ENCODE data around the gene GRIK3.

The GRIK3 gene

DNA sequence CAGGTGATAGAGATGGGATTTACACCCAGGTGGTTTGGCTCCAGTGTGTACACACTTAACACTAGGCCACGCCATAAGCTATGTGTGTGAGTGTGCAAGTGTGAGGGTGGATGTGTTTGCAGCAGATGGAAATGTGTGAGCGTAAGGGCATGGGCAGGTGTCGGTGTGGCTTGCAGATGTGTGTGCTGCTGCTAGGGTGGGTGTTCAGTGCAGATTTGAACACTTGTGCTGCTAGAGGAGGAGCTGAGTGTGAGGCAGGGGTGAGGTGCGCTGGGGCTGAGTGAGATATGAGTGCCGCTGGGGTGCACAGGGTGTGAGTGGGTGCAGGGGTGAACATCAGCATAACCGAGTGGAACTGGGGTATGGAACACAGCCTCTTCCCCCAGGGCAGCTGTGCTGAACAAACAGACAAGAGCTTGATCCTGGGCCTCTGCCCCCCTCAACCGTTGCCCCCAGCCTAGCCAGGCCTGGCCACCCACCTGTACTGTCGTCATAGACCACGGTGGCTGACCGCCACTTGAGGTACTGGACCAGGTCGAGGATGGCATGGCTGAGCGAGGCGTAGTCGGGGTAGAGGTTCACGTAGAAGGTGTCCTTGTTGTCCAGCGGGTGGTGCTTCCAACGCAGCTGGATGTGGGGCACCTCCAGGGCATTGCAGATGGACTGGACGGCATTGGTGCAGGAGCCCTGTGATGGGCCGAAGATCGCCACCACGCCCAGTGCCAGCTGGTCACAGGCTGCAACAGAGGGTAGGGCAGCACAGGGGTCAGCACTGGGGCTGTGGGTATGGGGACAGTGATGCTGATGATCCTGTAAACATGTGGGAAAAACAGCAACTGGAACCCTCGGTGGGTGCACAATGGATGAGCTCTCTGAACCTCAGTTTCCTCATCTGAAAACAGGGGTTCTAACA, 153.9 kb downstream of the GRIK3 start:
- Histone ChIP-seq H3K4me3 (ENCODE audit: low read length) (no peak overlapping the region), H3K18ac (ENCODE audit: low read length) (no peak overlapping the region), H2BK5ac (ENCODE audit: low read length) (no peak overlapping the region), H3K79me1 (ENCODE audit: low read length) (no peaks in the 10 kb centered on the region), H2BK15ac (replicated peaks; ENCODE audit: low read depth) (no peak overlapping the region), H3K27me3 (ENCODE audit: insufficient read depth, low read length, poor library complexity) (no peaks in the 10 kb centered on the region), H3K56ac (ENCODE audit: low read length) (no peak overlapping the region), H2BK120ac (ENCODE audit: low read depth, low read length) (no peak overlapping the region), H3K27ac (ENCODE audit: low read depth, low read length) (no peak overlapping the region), H3K4me2 (ENCODE audit: low read length) (no peak overlapping the region), H2AK5ac (ENCODE audit: low read length) (no peak overlapping the region), H3K4ac (ENCODE audit: low read depth, low read length) (no peak overlapping the region), H3K36me3 (ENCODE audit: control insufficient read depth, insufficient read depth, low read length) (no peaks in the 10 kb centered on the region), H4K5ac (ENCODE audit: low read length) (no peak overlapping the region), H3K4me1 (ENCODE audit: control insufficient read depth, low read depth, low read length) (no peaks in the 10 kb centered on the region), H3K79me2 (ENCODE audit: control insufficient read depth, insufficient read depth, low read length) (no peaks in the 10 kb centered on the region), H4K8ac (ENCODE audit: low read depth, low read length) (no peak overlapping the region), H3K9ac (ENCODE audit: low read length) (no peak overlapping the region), H3K23ac (ENCODE audit: low read length) (no peak overlapping the region)
- DNase-seq = no peak
- no CpG with 5 or more reads among the region's 22 CpGs for WGBS (ENCODE audit: extremely low coverage, insufficient coverage, low lambda C conversion rate)

DNA sequence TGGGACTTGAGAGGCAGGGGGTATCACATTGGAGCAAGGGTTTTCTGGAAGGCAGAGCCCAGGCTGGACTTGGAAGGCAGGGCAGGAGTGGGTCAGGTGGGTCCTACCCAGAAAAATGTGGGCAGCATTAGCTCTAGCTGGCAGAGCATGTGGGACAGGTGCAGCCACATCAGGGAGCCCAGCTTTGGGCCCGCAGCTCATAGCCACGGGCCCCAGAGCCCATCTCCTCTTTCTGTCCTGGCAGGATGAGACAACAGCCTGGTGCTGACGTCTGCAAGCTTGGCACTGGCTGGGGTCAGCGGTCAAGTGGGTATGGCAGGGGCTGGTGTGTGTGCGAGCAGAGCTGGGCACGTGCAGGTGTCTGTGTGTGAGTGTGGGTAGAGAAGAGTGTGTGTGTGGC, 154.7 kb downstream of the GRIK3 start:
- no peaks in the 10 kb centered on the region for H3K27me3 ChIP-seq (ENCODE audit: insufficient read depth, low read length, poor library complexity)
- no peak overlapping the region for H2BK5ac ChIP-seq (ENCODE audit: low read length)
- H4K5ac ChIP-seq (ENCODE audit: low read length) = no peak overlapping the region
- no peaks in the 10 kb centered on the region for H3K4me1 ChIP-seq (ENCODE audit: control insufficient read depth, low read depth, low read length)
- H3K56ac ChIP-seq (ENCODE audit: low read length) = no peak overlapping the region
- H3K4me2 ChIP-seq (ENCODE audit: low read length) = no peak overlapping the region
- H3K79me2 ChIP-seq (ENCODE audit: control insufficient read depth, insufficient read depth, low read length) = no peaks in the 10 kb centered on the region
- no peak overlapping the region for H3K9ac ChIP-seq (ENCODE audit: low read length)
- no peaks in the 10 kb centered on the region for H3K79me1 ChIP-seq (ENCODE audit: low read length)
- H3K23ac ChIP-seq (ENCODE audit: low read length) = no peak overlapping the region
- no peak overlapping the region for H4K8ac ChIP-seq (ENCODE audit: low read depth, low read length)
- no peak overlapping the region for H3K18ac ChIP-seq (ENCODE audit: low read length)
- no CpG with 5 or more reads among the region's 6 CpGs for WGBS (ENCODE audit: extremely low coverage, insufficient coverage, low lambda C conversion rate)
- no peak overlapping the region for H3K4me3 ChIP-seq (ENCODE audit: low read length)
- H3K4ac ChIP-seq (ENCODE audit: low read depth, low read length) = no peak overlapping the region
- H3K36me3 ChIP-seq (ENCODE audit: control insufficient read depth, insufficient read depth, low read length) = no peaks in the 10 kb centered on the region
- H2AK5ac ChIP-seq (ENCODE audit: low read length) = no peak overlapping the region
- H2BK120ac ChIP-seq (ENCODE audit: low read depth, low read length) = no peak overlapping the region
- H2BK15ac ChIP-seq (replicated peaks; ENCODE audit: low read depth) = no peak overlapping the region
- DNase-seq = no peak
- H3K27ac ChIP-seq (ENCODE audit: low read depth, low read length) = no peak overlapping the region

DNA sequence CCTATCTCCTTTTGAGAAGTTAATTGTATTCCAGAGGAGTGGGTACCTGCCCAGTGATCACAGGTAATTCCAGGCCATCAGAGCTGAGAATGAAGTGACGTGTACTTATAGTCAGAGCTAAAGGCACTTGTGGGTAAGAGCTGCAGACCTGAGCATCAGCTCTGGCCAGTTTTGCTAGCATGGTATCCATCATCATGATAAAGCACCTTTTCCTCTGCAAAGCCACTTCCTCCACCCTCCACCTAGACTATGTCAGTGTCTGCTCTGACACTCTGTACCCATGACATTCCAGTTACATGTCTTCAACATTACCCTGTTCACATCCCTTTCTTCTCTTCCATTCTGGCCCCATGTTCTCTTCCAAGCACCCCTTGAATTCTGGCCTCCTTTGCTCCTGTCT, 157.3 kb downstream of the GRIK3 start:
- Histone ChIP-seq H3K23ac (ENCODE audit: low read length) (no peak overlapping the region), H3K4me3 (ENCODE audit: low read length) (no peak overlapping the region), H3K18ac (ENCODE audit: low read length) (no peak overlapping the region), H4K5ac (ENCODE audit: low read length) (no peak overlapping the region), H3K4me2 (ENCODE audit: low read length) (no peak overlapping the region), H3K56ac (ENCODE audit: low read length) (no peak overlapping the region), H2BK15ac (replicated peaks; ENCODE audit: low read depth) (no peak overlapping the region), H3K79me1 (ENCODE audit: low read length) (no peaks in the 10 kb centered on the region), H3K79me2 (ENCODE audit: control insufficient read depth, insufficient read depth, low read length) (no peaks in the 10 kb centered on the region), H3K4me1 (ENCODE audit: control insufficient read depth, low read depth, low read length) (no peaks in the 10 kb centered on the region), H3K9ac (ENCODE audit: low read length) (no peak overlapping the region), H3K27me3 (ENCODE audit: insufficient read depth, low read length, poor library complexity) (no peaks in the 10 kb centered on the region), H2BK120ac (ENCODE audit: low read depth, low read length) (no peak overlapping the region), H2AK5ac (ENCODE audit: low read length) (no peak overlapping the region), H2BK5ac (ENCODE audit: low read length) (no peak overlapping the region), H3K4ac (ENCODE audit: low read depth, low read length) (no peak overlapping the region), H3K27ac (ENCODE audit: low read depth, low read length) (no peak overlapping the region), H3K36me3 (ENCODE audit: control insufficient read depth, insufficient read depth, low read length) (no peaks in the 10 kb centered on the region), H4K8ac (ENCODE audit: low read depth, low read length) (no peak overlapping the region)
- no peak for DNase-seq
- no CpG with 5 or more reads among the region's 1 CpG for WGBS (ENCODE audit: extremely low coverage, insufficient coverage, low lambda C conversion rate)

DNA sequence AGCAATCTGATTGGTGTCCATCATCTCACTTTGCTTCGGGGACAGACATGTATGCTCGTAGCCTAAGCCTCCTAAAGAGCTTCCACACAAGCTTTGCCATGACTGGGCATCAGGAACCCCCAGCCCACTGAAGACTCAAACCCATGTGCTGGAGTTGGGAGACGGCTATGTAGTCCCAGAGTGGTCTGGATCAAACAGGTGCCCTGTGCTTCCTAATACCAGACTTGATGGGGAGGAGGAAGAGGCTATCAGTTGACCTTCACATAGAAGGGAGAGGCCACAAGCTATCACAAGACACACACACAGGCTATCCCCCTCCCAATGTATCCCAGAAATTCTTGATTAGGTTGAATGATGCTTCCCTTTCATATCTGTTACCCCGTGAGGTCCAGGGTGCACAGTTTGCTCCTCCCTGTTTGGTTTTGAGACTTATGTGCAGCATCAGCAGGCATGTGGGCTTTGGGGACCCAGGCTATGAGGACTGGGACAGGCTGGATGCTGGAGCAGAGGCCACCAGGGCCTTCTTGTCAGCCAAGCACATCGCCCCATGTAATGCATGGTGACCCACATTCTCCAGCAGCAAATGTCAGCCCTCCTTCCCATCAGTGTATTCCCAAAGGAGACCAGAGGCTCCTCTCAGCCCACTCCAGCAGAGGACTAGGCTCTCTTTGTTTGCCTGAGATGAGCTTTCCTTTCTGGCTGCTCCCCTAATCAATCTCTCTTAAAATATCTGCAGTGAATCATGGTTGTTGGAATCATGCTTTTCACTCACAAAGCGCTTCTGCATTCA, 159.8 kb downstream of the GRIK3 start:
- Histone ChIP-seq H2BK5ac (ENCODE audit: low read length) (no peak overlapping the region), H3K79me1 (ENCODE audit: low read length) (no peaks in the 10 kb centered on the region), H3K27me3 (ENCODE audit: insufficient read depth, low read length, poor library complexity) (no peaks in the 10 kb centered on the region), H3K9ac (ENCODE audit: low read length) (no peak overlapping the region), H2AK5ac (ENCODE audit: low read length) (no peak overlapping the region), H3K18ac (ENCODE audit: low read length) (no peak overlapping the region), H3K27ac (ENCODE audit: low read depth, low read length) (no peak overlapping the region), H3K36me3 (ENCODE audit: control insufficient read depth, insufficient read depth, low read length) (no peaks in the 10 kb centered on the region), H2BK15ac (replicated peaks; ENCODE audit: low read depth) (no peak overlapping the region), H4K5ac (ENCODE audit: low read length) (no peak overlapping the region), H2BK120ac (ENCODE audit: low read depth, low read length) (no peak overlapping the region), H4K8ac (ENCODE audit: low read depth, low read length) (no peak overlapping the region), H3K4me1 (ENCODE audit: control insufficient read depth, low read depth, low read length) (no peaks in the 10 kb centered on the region), H3K4me2 (ENCODE audit: low read length) (no peak overlapping the region), H3K4me3 (ENCODE audit: low read length) (no peak overlapping the region), H3K23ac (ENCODE audit: low read length) (no peak overlapping the region), H3K56ac (ENCODE audit: low read length) (no peak overlapping the region), H3K4ac (ENCODE audit: low read depth, low read length) (no peak overlapping the region), H3K79me2 (ENCODE audit: control insufficient read depth, insufficient read depth, low read length) (no peaks in the 10 kb centered on the region)
- DNase-seq = no peak
- WGBS (ENCODE audit: extremely low coverage, insufficient coverage, low lambda C conversion rate) = no CpG with 5 or more reads among the region's 6 CpGs

DNA sequence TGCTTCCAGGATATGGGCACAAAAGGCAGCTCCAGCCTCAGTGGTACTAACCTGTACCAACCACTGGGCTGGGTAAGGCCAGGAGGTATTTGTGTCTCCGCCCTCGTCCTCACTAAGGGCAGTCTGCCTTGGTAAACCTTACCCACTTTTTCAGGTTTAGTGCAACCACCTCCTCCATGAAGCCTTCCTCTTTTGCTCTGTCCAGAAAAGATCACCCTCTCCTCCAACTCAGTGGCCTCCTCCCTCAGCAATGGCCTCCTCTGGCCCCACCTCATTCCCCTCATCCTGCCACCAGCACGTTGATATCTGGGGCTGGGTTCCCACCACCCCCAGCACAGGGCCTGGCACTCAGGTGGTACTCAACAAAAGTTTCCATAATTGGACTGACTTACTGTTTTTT, 161.5 kb downstream of the GRIK3 start:
- H4K5ac ChIP-seq (ENCODE audit: low read length) = no peak overlapping the region
- no peak overlapping the region for H3K4me2 ChIP-seq (ENCODE audit: low read length)
- H3K4me1 ChIP-seq (ENCODE audit: control insufficient read depth, low read depth, low read length) = no peaks in the 10 kb centered on the region
- no peak overlapping the region for H3K18ac ChIP-seq (ENCODE audit: low read length)
- no peak overlapping the region for H4K8ac ChIP-seq (ENCODE audit: low read depth, low read length)
- H3K27ac ChIP-seq (ENCODE audit: low read depth, low read length) = no peak overlapping the region
- H3K4me3 ChIP-seq (ENCODE audit: low read length) = no peak overlapping the region
- no peak overlapping the region for H2AK5ac ChIP-seq (ENCODE audit: low read length)
- H2BK5ac ChIP-seq (ENCODE audit: low read length) = no peak overlapping the region
- H3K56ac ChIP-seq (ENCODE audit: low read length) = no peak overlapping the region
- no peak for DNase-seq
- H3K27me3 ChIP-seq (ENCODE audit: insufficient read depth, low read length, poor library complexity) = no peaks in the 10 kb centered on the region
- no peaks in the 10 kb centered on the region for H3K36me3 ChIP-seq (ENCODE audit: control insufficient read depth, insufficient read depth, low read length)
- no CpG with 5 or more reads among the region's 3 CpGs for WGBS (ENCODE audit: extremely low coverage, insufficient coverage, low lambda C conversion rate)
- H3K79me1 ChIP-seq (ENCODE audit: low read length) = no peaks in the 10 kb centered on the region
- no peak overlapping the region for H3K23ac ChIP-seq (ENCODE audit: low read length)
- H2BK15ac ChIP-seq (replicated peaks; ENCODE audit: low read depth) = no peak overlapping the region
- no peak overlapping the region for H3K9ac ChIP-seq (ENCODE audit: low read length)
- H3K4ac ChIP-seq (ENCODE audit: low read depth, low read length) = no peak overlapping the region
- no peaks in the 10 kb centered on the region for H3K79me2 ChIP-seq (ENCODE audit: control insufficient read depth, insufficient read depth, low read length)
- H2BK120ac ChIP-seq (ENCODE audit: low read depth, low read length) = no peak overlapping the region

All from mesendoderm (in vitro differentiated cells).